Fibroblast of peridontal ligament (primary cell): ENCODE measurements around the gene SHISA2.
A peak's percentile ranks its signal among the peaks of the same experiment; 100 is the strongest.
"Not testable (repeated sequence)": the region's sequence is repeated elsewhere in the genome, so short reads cannot be mapped to it uniquely, and the experiment has no call there.

Experiments used
- DNase-seq: peaks from one replicate; pipeline ENCODE4 v3.0.0-alpha.2; 2010; ENCODE audit errors: extremely low read depth

Gene SHISA2

DNA sequence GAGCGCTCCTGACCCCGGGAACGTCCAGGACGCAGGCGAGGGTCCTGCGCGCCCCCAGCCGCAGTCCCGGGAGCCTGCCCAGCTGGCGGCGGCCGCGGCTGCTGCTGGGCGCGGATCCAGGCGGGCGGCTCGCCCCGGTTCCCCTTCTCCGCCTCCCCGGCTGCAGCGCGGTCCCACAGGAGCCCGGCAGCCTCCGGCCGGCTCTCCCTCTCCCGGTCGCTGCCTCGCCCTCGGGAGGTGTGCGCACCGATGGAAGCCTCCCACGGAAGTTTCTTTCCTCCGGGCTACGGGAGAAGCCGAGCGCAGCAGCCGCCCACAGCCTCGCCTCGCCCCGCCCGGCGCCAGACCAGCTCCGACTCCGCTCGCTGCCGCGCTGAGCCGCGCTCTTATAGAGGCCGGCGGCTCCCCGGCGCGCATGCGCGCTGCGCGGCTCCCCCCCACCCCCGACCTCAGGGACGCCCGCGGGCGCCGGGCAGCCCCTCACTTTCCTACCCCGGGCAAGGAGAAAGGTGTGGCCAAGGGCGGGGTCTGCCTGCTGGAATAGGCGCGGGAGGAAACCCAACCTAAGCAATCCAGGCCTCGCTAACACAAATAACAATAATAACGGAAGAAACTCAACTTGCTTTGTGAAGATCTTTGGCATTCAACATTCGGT lies at the start of gene SHISA2:
TSS of gene SHISA2 (minus strand) at position 360 of the 655 bp plus-strand sequence. CDS start 1,041 bp downstream, outside the sequence.
- peak; percentile 18 for DNase-seq

DNA sequence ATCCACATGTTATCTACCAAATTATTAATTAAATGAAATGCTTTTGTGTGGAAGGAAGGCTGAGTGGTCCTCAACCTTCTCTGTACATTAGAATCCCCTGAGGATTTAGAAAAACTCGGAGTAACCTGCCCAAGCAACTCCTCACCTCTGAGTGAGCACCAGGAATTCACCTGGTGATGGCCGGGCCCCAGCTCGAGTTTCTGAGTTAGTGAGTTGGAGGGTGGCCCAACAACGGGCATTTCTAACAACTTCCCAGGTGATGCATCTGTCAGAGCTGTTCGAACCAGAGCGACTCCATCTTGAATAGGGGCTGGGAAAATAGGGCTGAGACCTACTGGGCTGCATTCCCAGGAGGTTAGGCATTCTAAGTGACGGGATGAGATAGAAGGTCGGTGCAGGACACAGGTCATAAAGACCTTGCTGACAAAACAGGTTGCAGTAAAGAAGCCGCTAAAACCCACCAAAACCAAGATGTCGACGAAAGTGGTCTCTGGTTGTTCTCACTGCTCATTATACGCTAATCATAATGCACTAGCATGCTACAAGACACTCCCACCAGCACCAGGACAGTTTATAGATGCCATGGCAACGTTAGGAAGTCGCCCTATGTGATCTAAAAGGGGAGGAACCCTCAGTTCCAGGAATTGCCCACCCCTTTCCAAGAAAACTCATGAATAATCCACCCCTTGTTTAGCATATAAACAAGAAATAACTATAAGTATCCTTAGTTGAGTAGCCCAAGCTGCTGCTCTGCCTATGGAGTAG lies 44.2 kb upstream of the SHISA2 start:
- DNase-seq = no peak

GRCh38 chr13:26095338-26095737 lies 43.5 kb upstream of the SHISA2 start:
- DNase-seq = no peak

DNA sequence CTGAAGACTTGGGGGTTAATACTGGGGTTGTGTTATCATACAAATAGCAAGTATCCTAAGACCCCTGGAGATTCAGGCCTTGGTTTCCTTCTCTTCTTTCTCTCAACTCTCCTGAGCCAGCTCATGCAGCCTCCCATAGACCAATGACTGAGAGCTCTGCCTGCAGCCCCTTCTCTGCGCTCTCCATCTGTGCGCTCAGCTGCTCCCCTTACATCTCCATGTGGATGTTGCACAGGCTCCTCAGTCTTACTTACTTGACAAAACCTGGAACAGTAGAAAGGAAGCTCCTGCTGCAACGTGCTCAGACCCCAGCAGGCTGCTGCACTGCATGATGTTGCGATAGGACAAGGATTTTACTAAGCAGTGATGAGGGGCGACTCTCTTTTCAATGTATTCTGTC lies 25.0 kb upstream of the SHISA2 start:
- not testable (repeated sequence) for DNase-seq

- peak; percentile 21 for DNase-seq
These were observed 23.7 kb upstream of the SHISA2 start for GRCh38 chr13:26075498-26075897.

DNA sequence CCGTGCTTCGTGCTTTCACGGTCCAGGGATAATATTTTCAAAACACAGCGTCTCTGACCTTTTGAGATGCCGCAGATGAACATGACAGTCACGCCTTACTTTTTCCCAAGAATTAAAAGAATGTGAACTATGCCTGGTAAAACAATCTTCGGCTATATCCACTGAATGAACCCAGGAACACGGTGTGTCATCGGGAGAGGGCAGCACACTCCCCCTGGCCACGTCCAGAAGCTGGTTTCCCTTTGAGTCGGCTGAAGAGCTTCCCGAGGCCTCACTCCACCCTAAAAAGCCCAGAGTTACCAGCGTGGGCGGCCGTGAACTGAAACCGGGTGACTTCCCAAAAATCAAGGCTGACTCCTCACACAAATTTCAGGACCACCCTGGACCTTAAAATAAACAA lies 22.9 kb upstream of the SHISA2 start:
- DNase-seq = peak; percentile 32

- peak; percentile 22 for DNase-seq
These were observed 20.5 kb upstream of the SHISA2 start for GRCh38 chr13:26072335-26072734.

GRCh38 chr13:26071691-26072090 lies 19.9 kb upstream of the SHISA2 start:
- no peak for DNase-seq

DNA sequence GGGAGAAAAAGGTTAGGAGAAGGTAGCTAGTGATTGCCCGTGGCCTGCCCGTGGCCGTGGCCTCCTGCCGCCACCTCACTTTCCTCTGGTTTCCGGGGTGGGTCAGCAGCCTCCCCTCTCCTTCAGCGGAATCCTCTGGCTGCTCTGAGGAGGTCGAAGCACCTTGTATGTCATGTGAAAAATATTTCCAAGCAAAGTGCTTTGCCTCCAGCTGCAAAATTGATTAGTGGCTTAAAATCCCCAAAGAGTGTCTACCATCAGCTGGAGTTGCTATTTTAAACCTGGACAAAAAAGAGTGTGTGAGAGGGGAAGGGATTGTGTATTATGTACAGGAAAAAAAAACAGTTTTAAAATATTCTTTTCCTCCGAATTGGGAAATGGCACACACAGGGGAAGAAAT lies 17.8 kb upstream of the SHISA2 start:
- not testable (repeated sequence) for DNase-seq

GRCh38 chr13:26068372-26068771 lies 16.6 kb upstream of the SHISA2 start:
- DNase-seq = not testable (repeated sequence)

DNA sequence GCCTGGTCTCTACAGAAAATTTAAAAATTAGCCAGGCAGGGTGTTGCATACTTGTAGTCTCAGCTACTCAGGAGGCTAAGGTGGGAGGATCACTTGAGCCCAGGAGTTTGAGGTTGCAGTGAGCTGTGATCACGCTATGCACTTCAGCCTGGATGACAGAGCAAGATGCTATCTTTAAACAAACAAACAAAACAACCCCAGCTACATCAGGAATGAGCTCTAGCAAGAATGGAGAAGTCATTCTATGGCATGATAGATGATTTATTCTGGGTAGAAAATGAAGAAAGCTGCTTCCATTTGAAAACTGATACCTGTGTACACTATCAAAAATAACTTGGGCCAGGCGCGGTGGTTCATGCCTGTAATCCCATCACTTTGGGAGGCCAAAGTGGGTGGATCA lies 15.8 kb upstream of the SHISA2 start:
- no peak for DNase-seq

GRCh38 chr13:26066492-26066891 lies 14.7 kb upstream of the SHISA2 start:
- DNase-seq = not testable (repeated sequence)

GRCh38 chr13:26062853-26063444 lies 11.1 kb upstream of the SHISA2 start:
- DNase-seq = peak; percentile 81

- DNase-seq = peak; percentile 85
These were observed 10.1 kb upstream of the SHISA2 start for GRCh38 chr13:26061947-26062346.

DNA sequence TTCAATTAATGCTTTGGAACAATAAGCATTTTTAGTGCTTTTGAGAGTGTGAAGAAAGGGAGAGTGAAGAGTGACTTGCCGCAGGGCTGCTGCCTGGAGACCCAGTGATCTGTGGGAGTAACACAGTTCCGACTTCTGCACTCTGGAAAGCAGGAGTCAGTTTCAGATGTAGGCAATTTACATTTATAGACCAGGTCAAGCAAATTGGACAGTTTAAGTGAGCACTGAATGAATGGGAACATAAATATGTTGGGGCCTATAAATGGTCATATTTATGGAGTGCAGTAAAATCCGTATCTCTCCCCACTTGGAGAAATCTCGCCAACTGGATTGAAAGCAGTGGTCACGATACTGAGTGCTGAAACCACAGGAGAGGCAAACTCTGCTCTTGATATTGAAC lies 9.4 kb upstream of the SHISA2 start:
- no peak for DNase-seq

DNA sequence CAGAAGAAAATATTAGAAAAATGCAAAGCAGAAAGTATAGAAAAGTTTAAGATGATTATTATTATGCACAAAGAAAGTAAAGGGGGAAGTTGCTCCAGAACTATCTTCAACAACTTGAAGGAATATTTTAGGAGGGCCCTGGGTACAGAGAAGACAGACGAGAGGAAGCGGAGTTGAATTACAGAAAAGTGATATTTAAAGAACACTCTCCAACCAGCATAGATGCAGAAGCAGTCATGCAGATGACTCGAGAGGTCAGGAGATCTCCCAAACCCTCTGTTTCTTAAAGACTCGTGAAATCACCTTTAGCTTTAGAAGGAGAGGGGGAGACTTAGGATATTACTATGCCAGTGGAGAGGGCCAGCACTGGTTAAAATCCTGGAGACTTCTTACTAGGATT lies 8.5 kb upstream of the SHISA2 start:
- no peak for DNase-seq

GRCh38 chr13:26058704-26059103 lies 6.9 kb upstream of the SHISA2 start:
- no peak for DNase-seq

GRCh38 chr13:26054896-26055295 lies 3.1 kb upstream of the SHISA2 start:
- DNase-seq = no peak

DNA sequence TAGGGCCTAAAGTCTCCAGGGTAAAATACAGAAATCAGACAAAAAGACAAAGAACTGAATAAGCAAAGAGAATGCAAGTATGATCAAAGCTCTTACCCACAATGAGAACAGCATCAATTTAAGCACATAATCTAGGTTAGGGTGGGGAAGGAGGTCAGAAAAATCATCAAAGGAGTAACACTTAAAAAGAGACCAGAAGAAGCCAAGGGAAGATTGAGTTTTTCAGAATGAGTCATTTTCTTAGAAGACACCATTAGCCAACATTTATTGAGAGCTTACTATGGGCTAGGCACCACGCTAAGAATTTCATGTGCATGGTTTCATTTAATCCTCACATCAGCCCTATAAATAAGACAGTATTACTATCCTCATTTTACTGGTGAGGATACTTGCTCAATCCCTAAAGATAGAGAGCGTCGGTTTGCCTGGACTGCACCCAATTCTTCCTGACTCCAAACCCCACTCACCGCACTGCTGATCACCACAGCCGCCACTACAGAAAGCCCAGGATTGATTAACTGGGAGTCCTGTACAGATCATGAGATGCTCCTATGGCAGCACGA lies 1.7 kb upstream of the SHISA2 start:
- no peak for DNase-seq

- DNase-seq = no peak
These were observed 521 bp upstream of the SHISA2 start for GRCh38 chr13:26052337-26052736.

DNA sequence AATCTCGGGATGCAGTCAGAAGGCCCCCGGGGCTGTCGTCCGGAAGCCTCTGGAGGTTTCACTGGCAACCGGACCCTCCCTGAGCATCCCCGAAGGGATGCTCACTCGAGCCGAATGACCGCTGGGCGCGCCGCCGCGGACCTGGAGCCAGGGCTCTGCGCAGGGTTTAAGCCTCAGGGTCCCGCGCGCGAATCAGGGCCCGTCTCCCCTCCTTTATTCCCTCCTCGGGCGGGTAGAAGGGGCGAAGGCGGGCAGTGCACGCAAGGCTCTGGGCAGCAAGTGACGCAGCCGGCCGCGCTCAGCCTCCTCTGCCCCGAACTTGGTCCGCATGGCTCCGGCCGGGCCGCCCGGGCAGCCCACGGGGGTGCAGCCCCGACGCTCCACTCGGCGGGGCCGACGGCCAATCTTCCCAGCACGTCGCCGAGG lies 572 bp downstream of the SHISA2 start:
- DNase-seq = no peak

DNA sequence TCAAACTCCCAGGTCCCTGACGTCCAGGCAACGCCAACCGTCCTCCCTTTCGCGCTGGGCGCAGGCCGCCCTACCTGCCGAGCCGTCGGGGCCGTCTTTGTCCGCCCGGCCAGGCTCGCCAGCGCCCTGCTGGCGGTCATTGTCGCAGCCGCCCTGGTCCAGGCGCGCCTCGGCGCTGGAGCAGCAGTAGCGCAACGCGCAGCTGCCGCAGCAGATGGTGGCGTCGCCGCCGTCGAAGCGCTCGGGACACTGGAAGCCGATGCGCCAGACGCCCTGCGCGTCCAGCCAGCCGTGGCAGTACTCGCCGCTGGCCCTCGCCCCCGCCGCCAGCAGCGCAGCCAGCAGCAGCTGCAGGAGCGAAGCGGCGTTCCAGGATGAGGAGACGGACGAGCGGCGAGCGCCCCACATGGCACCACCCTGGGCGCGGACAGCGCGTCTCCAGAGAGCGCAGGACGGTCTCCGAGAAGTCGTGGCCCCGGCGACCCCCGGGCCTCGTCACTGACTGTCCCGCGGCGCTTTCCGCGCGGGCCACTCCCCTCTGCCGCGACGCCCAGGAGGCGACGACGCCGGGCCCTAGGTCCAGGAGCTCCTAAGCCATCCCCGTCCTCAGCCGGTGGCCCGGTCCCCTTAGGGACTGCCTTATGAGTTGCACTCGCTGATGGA lies 1.1 kb downstream of the SHISA2 start:
- DNase-seq = no peak
